HepG2 (cell line): ENCODE measurements around the gene PARD3.

Experiments used
- ATF2 ChIP-seq: sonication (generic); formaldehyde crosslinking; IDR thresholded peaks from 2 replicates; pipeline ENCODE4 v1.4.0; 2020; ENCODE audit warnings: missing genetic modification reagents
- BCL3 ChIP-seq: sonication (generic); formaldehyde crosslinking; IDR thresholded peaks from 2 replicates; pipeline ENCODE4 v1.5.1; 2020; ENCODE audit warnings: mild to moderate bottlenecking, missing genetic modification reagents, moderate library complexity
- CTCF ChIP-seq: sonication (generic); formaldehyde crosslinking; IDR thresholded peaks from 2 replicates; pipeline ENCODE4 v1.5.0; 2020; ENCODE audit warnings: mild to moderate bottlenecking, missing genetic modification reagents, moderate library complexity
- FOXP1 ChIP-seq, 2 experiments: fragments of 450-650 bp in 1 of 2; IDR thresholded peaks; 2 replicates each; pipeline ENCODE4 v1.6.1; 2017 to 2018; ENCODE audit warnings: antibody characterized with exemption in 1 of 2
- FOXP4 ChIP-seq: sonication (generic); formaldehyde crosslinking; IDR thresholded peaks from 2 replicates; pipeline ENCODE4 v1.4.0; 2020; ENCODE audit warnings: missing genetic modification reagents
- GABPA ChIP-seq, 2 experiments: IDR thresholded peaks; 2 replicates each; pipeline ENCODE4 v1.6.1; 2011 to 2016; ENCODE audit warnings: low read depth in 2 of 2, low read length in 1 of 2, missing biosample characterization in 1 of 2, missing genetic modification characterization in 1 of 2
- NR0B2 ChIP-seq: sonication (generic); formaldehyde crosslinking; IDR thresholded peaks from 2 replicates; pipeline ENCODE4 v1.4.0; 2020; ENCODE audit warnings: mild to moderate bottlenecking, missing genetic modification reagents
- RAD21 ChIP-seq: fragments of 450-650 bp; formaldehyde crosslinking; IDR thresholded peaks from 2 replicates; pipeline ENCODE4 v1.5.0; 2020; ENCODE audit warnings: mild to moderate bottlenecking
- REST ChIP-seq, 2 experiments: IDR thresholded peaks; 2 replicates each; pipeline ENCODE4 v1.6.1; 2011 to 2012; ENCODE audit warnings: low read length in 2 of 2, borderline replicate concordance in 1 of 2, low read depth in 1 of 2, mild to moderate bottlenecking in 1 of 2, moderate library complexity in 1 of 2
- XRCC5 ChIP-seq: fragments of 200-400 bp; formaldehyde crosslinking; optimal IDR thresholded peaks from 2 replicates; pipeline ENCODE3; 2017; ENCODE audit warnings: mild to moderate bottlenecking, low read length
- ZNF253 ChIP-seq: sonication (generic); formaldehyde crosslinking; IDR thresholded peaks from 2 replicates; pipeline ENCODE4 v1.8.0; 2022; ENCODE audit warnings: mild to moderate bottlenecking, missing genetic modification reagents, borderline replicate concordance
- ZNF562 ChIP-seq: sonication (generic); formaldehyde crosslinking; IDR thresholded peaks from 2 replicates; pipeline ENCODE4 v1.8.0; 2022; ENCODE audit warnings: missing genetic modification reagents, borderline replicate concordance
- ZNF670 ChIP-seq: sonication (generic); formaldehyde crosslinking; IDR thresholded peaks from 2 replicates; pipeline ENCODE4 v1.8.0; 2022; ENCODE audit warnings: mild to moderate bottlenecking, missing genetic modification reagents, borderline replicate concordance
- ZUFSP ChIP-seq: sonication (generic); formaldehyde crosslinking; IDR thresholded peaks from 2 replicates; pipeline ENCODE4 v1.9.0; 2021; ENCODE audit warnings: missing genetic modification reagents, mild to moderate bottlenecking, borderline replicate concordance

DNA sequence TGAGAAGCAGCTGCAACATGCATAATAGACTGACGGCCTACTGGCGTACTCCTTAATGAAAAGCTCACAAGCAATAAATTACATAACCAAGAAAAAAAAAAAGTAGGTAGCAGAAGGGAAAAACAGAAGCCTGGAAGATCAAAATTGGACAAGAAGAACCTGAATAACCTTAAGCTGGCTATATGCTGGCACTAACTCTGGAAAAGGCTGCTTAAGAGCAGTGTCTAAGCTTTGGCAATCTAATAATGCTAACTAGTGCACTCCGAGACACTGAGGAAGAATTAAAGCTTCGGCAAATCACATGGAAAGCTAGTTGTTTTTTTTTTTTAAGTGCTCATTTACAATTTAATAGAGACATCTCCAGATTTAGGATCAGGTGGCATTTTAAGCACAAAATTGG, 441.9 kb downstream of the PARD3 start:
- TF ChIP-seq ATF2 (CRISPR knock-in tag) (no peak), REST (IDR thresholded peaks at IDR 0.05; ENCODE audit: borderline replicate concordance in 1 of 2, low read depth in 1 of 2, low read length in 2 of 2) (no peak), NR0B2 (CRISPR knock-in tag) (no peak), GABPA (IDR thresholded peaks at IDR 0.05; ENCODE audit: low read depth, low read length) (no peak), GABPA (CRISPR knock-in tag; IDR thresholded peaks at IDR 0.05; ENCODE audit: low read depth) (no peak), FOXP1 (IDR thresholded peaks at IDR 0.05) (no peak), FOXP1 (CRISPR knock-in tag; IDR thresholded peaks at IDR 0.05) (no peak), ZNF253 (CRISPR knock-in tag) (no peak), FOXP4 (no peak), RAD21 (CRISPR knock-in tag) (no peak), XRCC5 (no peak), ZNF670 (CRISPR knock-in tag) (no peak), CTCF (no peak), ZUFSP (CRISPR knock-in tag) (no peak), BCL3 (CRISPR knock-in tag) (no peak), ZNF562 (no peak)
